ENCODE results near the gene TRIO. TPM values are rescaled to one million over a fixed set of nuclear protein-coding genes. Genes with fewer than 3 reads are reported as not detected.

Gene TRIO
- total RNA-seq, 4 donors from 2014 or later = 290 to 370 (median 346) TPM

DNA sequence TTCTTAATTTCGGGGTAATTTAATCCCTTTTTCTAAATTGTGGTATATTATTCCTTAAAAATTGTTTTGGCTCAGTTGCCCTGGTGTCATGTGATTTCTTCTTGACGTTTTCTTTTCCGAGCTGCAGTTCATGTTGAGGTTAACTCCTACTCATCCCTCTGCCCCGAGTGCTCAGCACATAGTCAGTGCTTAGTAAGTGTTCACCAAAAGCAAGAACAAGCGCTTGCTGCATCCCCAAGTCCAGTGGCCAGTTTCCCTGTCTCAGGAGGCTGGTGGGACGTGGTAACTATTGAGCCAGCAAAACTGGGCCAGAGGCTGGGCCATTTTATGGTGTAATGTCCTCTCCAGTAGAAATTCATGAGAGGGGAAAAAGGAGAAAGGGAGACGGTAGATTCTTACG, 23.3 kb downstream of the TRIO start:
- Histone ChIP-seq H3K9me3 (peaks cover 0 to 7% (median 0%) of the 10 kb centered on the region in 4 donors), H3K4me3 (no peak overlapping the region), H3K4me1 (peaks cover 0 to 56% (median 8%) of the 10 kb centered on the region in 4 donors), H3K36me3 (no peaks in the 10 kb centered on the region), H3K27me3 (no peaks in the 10 kb centered on the region), H3K27ac (no peak overlapping the region)
- 66 to 70% methylated on average over 8 of the region's 8 CpGs for WGBS, 2 donors
- no peak for TF ChIP-seq POLR2A (IDR thresholded peaks at IDR 0.05)
- TF ChIP-seq, protein P1, sequence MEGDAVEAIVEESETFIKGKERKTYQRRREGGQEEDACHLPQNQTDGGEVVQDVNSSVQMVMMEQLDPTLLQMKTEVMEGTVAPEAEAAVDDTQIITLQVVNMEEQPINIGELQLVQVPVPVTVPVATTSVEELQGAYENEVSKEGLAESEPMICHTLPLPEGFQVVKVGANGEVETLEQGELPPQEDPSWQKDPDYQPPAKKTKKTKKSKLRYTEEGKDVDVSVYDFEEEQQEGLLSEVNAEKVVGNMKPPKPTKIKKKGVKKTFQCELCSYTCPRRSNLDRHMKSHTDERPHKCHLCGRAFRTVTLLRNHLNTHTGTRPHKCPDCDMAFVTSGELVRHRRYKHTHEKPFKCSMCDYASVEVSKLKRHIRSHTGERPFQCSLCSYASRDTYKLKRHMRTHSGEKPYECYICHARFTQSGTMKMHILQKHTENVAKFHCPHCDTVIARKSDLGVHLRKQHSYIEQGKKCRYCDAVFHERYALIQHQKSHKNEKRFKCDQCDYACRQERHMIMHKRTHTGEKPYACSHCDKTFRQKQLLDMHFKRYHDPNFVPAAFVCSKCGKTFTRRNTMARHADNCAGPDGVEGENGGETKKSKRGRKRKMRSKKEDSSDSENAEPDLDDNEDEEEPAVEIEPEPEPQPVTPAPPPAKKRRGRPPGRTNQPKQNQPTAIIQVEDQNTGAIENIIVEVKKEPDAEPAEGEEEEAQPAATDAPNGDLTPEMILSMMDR (IDR thresholded peaks at IDR 0.05) = no peak
- no peak for TF ChIP-seq EP300 (IDR thresholded peaks at IDR 0.05)
- DNase-seq (ENCODE audit: low spot score in 2 of 2) = no peak

DNA sequence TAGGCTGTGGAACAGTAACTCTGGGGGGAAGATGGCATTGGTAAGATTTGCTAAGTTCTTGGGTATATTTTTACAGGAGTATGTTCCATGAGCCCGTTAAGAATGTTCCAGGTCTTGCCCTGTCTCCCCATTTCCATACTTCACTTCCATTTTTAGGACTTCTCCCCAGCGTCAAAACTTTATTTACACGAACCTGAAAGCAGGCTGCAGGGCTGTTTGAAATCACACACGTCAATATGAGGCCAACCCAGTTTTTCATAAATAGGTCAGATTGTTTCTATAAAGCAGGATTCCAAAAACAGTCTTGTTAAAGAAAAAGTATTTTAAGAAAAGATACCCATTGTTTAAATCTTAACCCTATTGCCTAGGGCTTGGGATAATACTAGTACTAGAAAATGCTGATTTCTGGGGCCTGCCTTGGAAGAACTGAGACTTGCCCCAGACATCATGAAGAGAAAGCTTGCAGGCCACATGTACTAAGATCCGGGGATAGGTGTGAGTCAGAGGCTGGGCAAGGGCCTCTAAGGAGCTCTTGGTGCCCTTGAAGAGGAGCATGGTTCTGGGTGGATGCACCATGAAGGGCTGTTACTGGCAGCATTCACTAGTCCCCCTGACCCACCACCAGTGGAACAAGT, 24.2 kb downstream of the TRIO start:
- peak overlapping the region in 1 of 4 donors; percentile 28 for H3K27ac ChIP-seq
- WGBS, 2 donors = 64% methylated on average over 5 of the region's 5 CpGs
- H3K4me1 ChIP-seq = peaks cover 0 to 65% (median 13%) of the 10 kb centered on the region in 4 donors

DNA sequence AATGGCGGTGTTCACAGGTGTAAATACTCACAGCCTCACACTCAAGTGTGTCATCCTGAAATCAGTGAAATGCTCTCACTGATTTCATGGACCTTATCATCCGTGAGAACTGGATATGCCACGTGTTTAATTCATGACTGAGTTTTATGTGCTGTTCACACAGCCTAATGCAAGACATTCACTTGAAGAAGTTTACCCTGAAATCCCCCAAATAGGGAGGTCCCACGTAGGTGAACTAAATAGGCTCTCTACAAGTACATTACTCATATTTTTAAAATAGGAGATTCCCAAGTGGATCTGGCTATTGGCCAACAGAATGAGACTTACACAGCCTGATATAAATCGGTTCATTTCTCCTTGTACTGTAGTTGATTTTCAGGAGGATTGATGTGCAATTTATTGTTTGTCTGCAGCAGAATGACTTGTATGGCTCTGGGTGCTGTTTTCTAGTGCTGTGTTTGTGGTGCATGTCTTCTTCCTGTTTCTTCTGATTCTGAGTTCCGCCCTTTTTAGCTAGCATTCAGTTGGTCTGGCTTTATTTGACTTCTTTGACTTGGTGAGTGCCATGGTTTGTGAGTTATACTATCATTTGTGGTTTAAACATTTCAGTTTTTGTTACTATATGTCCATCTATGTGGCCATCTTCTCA, 25.1 kb downstream of the TRIO start:
- H3K4me1 ChIP-seq = peaks cover 0 to 72% (median 17%) of the 10 kb centered on the region in 4 donors
- H3K4me3 ChIP-seq = no peak overlapping the region
- no peak for DNase-seq (ENCODE audit: low spot score in 2 of 2)
- H3K27ac ChIP-seq = peak overlapping the region in 1 of 4 donors; percentile 30
- H3K27me3 ChIP-seq = no peaks in the 10 kb centered on the region
- peaks cover 0 to 7% (median 0%) of the 10 kb centered on the region in 4 donors for H3K9me3 ChIP-seq
- WGBS, 2 donors = 68 to 71% methylated on average over 6 of the region's 6 CpGs
- H3K36me3 ChIP-seq = no peaks in the 10 kb centered on the region
- TF ChIP-seq POLR2A (IDR thresholded peaks at IDR 0.05) (no peak), EP300 (IDR thresholded peaks at IDR 0.05) (no peak)
- TF ChIP-seq, protein P1 (IDR thresholded peaks at IDR 0.05) = no peak

More for the DNA sequence above, 24.2 kb downstream of the TRIO start:
- Histone ChIP-seq H3K4me3 (no peak overlapping the region), H3K27me3 (no peaks in the 10 kb centered on the region), H3K9me3 (peaks cover 0 to 7% (median 0%) of the 10 kb centered on the region in 4 donors), H3K36me3 (no peaks in the 10 kb centered on the region)
- no peak for DNase-seq (ENCODE audit: low spot score in 2 of 2)
- TF ChIP-seq, protein P1 (IDR thresholded peaks at IDR 0.05) = no peak
- TF ChIP-seq EP300 (IDR thresholded peaks at IDR 0.05) (no peak), POLR2A (IDR thresholded peaks at IDR 0.05) (no peak)

DNA sequence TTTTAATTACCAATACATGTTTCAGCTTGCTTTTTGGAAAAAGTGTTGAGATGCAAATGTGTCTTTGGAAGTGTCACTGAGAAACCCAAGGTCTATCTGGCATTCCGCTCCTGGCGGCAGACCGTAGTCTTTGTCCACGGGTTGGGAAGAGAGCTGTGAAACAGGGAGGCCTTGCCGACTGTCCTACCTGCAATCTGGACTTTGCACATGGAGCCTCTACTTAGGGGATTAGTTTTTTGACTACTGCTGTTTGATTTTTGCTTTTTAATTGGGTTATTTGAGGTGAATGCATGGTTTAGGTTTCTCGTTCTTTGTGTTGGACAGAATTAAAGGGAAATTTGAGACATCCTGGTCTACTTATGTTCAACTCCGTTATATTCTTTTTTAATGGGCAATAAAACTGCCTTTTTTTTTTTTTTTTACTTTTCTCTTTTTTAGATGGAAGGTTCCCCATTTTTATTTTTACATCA, 25.7 kb downstream of the TRIO start:
- DNase-seq (ENCODE audit: low spot score in 2 of 2) = no peak
- TF ChIP-seq, protein P1 (IDR thresholded peaks at IDR 0.05) = no peak
- no peak for TF ChIP-seq POLR2A (IDR thresholded peaks at IDR 0.05)
- no peak for TF ChIP-seq EP300 (IDR thresholded peaks at IDR 0.05)
- Histone ChIP-seq H3K4me3 (no peak overlapping the region), H3K27me3 (no peaks in the 10 kb centered on the region), H3K36me3 (no peaks in the 10 kb centered on the region), H3K9me3 (peaks cover 0 to 7% (median 0%) of the 10 kb centered on the region in 4 donors), H3K27ac (peak overlapping the region in 1 of 4 donors; percentile 30), H3K4me1 (peaks cover 0 to 77% (median 20%) of the 10 kb centered on the region in 4 donors)
- 82 to 86% methylated on average over 7 of the region's 7 CpGs for WGBS, 2 donors

DNA sequence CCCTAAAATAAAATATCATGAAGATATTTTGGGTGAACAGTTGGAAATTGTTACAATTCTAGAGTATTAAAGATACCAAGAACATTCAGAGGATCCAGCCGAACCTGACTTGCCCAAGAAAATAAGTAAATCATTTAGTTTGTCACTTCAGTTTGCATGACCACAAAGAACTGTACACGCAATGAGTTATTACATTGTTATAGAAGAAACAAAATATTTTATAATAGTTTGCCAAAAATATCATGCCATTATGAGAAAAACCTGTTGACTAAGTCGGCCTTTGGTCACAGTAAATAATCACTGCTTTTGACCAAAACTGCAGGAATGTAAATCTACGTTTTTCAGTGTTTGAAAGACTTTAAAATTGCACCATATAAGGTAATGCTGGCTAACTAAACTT, 27.9 kb downstream of the TRIO start:
- no peak for DNase-seq (ENCODE audit: low spot score in 2 of 2)
- TF ChIP-seq POLR2A (IDR thresholded peaks at IDR 0.05) = no peak
- TF ChIP-seq, protein P1 (IDR thresholded peaks at IDR 0.05) = no peak
- no peak for TF ChIP-seq EP300 (IDR thresholded peaks at IDR 0.05)
- H3K4me3 ChIP-seq = no peak overlapping the region
- 46% methylated on average over 4 of the region's 4 CpGs for WGBS, 2 donors
- H3K9me3 ChIP-seq = no peaks in the 10 kb centered on the region
- H3K4me1 ChIP-seq = peaks cover 0 to 71% (median 29%) of the 10 kb centered on the region in 4 donors
- no peak overlapping the region for H3K27ac ChIP-seq
- H3K27me3 ChIP-seq = no peaks in the 10 kb centered on the region
- no peaks in the 10 kb centered on the region for H3K36me3 ChIP-seq
